HG02884 (cell line): ENCODE measurements around the gene UCHL3.

ENCODE experiments used
- ATAC-seq: cut with Tn5 transposase; IDR thresholded peaks from one replicate; pipeline ENCODE4 v1.9.1; 2021; ENCODE audit warnings: mild to moderate bottlenecking, moderate library complexity; ENCODE audit not compliant: unreplicated experiment

UCHL3 gene

GRCh38 chr13:75621147-75621546 lies 71.6 kb downstream of the UCHL3 start:
- ATAC-seq, result no peak

GRCh38 chr13:75628801-75629200 lies 79.2 kb downstream of the UCHL3 start:
- ATAC-seq, result no peak

GRCh38 chr13:75633285-75633684 lies 83.7 kb downstream of the UCHL3 start:
- no peak for ATAC-seq

GRCh38 chr13:75635101-75635827 lies 85.7 kb downstream of the UCHL3 start:
- ATAC-seq, result no peak

- ATAC-seq, result peak; percentile 54
These were observed 86.3 kb downstream of the UCHL3 start, which contains the start of gene LMO7 for GRCh38 chr13:75635828-75636435. Gene LMO7 (plus strand): TSS chr13:75636330. CDS start chr13:75636658, 328 bp downstream.

GRCh38 chr13:75636436-75637180 lies 87.0 kb downstream of the UCHL3 start:
- peak; percentile 38 for ATAC-seq

GRCh38 chr13:75637181-75637750 lies 87.7 kb downstream of the UCHL3 start:
- no peak for ATAC-seq

GRCh38 chr13:75639454-75639853 lies 89.9 kb downstream of the UCHL3 start:
- no peak for ATAC-seq

- no peak for ATAC-seq
These were observed 91.4 kb downstream of the UCHL3 start for GRCh38 chr13:75641026-75641425.

- ATAC-seq, result no peak
These were observed 93.6 kb downstream of the UCHL3 start for GRCh38 chr13:75643182-75643581.

GRCh38 chr13:75643693-75644092 lies 94.1 kb downstream of the UCHL3 start:
- ATAC-seq, result no peak

GRCh38 chr13:75645141-75645540 lies 95.5 kb downstream of the UCHL3 start:
- no peak for ATAC-seq

- ATAC-seq, result peak; percentile 86
These were observed 97.7 kb downstream of the UCHL3 start for GRCh38 chr13:75647126-75647784.

- ATAC-seq, result no peak
These were observed 98.9 kb downstream of the UCHL3 start for GRCh38 chr13:75648446-75648845.

GRCh38 chr13:75651013-75651412 lies 101.4 kb downstream of the UCHL3 start:
- no peak for ATAC-seq

- no peak for ATAC-seq
These were observed 103.1 kb downstream of the UCHL3 start for GRCh38 chr13:75652726-75653125.
